Measurements from ENCODE around the gene PTGS1. TPM values are rescaled to one million over a fixed set of nuclear protein-coding genes. Genes with fewer than 3 reads are reported as not detected.

The PTGS1 gene
- total and polyA plus RNA-seq, 2 of the 8 experiments (the other 6 are each of a cell fraction or from before 2014, with no cell fraction given), result 1.1 to 1.9 TPM

DNA sequence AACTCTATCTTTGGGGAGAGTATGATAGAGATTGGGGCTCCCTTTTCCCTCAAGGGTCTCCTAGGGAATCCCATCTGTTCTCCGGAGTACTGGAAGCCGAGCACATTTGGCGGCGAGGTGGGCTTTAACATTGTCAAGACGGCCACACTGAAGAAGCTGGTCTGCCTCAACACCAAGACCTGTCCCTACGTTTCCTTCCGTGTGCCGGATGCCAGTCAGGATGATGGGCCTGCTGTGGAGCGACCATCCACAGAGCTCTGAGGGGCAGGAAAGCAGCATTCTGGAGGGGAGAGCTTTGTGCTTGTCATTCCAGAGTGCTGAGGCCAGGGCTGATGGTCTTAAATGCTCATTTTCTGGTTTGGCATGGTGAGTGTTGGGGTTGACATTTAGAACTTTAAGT is 21.5 kb downstream of the PTGS1 start:
- no peak overlapping the region for H3K23ac ChIP-seq (ENCODE audit: insufficient read length)
- no peaks in the 10 kb centered on the region; a peak in 1 of 8 replicates for H3K36me3 ChIP-seq (ENCODE audit: control insufficient read depth in 2 of 4, insufficient read depth in 4 of 4, low read length in 3 of 4)
- no peak overlapping the region for H3K4ac ChIP-seq (replicated peaks; ENCODE audit: insufficient read length, low read depth, low read length)
- no peak overlapping the region for H2BK120ac ChIP-seq (replicated peaks; ENCODE audit: low read depth, low read length)
- H3K14ac ChIP-seq (ENCODE audit: insufficient read length), result no peak overlapping the region
- no peak overlapping the region for H2BK5ac ChIP-seq (ENCODE audit: low read depth, low read length)
- H3K4me3 ChIP-seq (ENCODE audit: extremely low read depth in 1 of 4, insufficient read depth in 2 of 4, low read depth in 3 of 4, low read length in 4 of 4), result no peak overlapping the region
- no peak overlapping the region for H3K56ac ChIP-seq (replicated peaks; ENCODE audit: insufficient read length, low read depth, low read length)
- H3K4me1 ChIP-seq (replicated peaks in 1 of 4; ENCODE audit: control insufficient read depth in 3 of 4, insufficient read depth in 4 of 4, low read length in 3 of 4), result peaks cover 0 to 4% (median under 1%) of the 10 kb centered on the region in 4 experiments; a peak in 3 of 7 replicates
- no peaks in the 10 kb centered on the region for H4K20me1 ChIP-seq (replicated peaks in 1 of 2; ENCODE audit: control insufficient read depth in 1 of 2, insufficient read depth in 2 of 2, low read length in 2 of 2)
- FAIRE-seq, result no peak
- no peaks in the 10 kb centered on the region; a peak in 1 of 7 replicates for H3K27me3 ChIP-seq (replicated peaks in 1 of 4; ENCODE audit: control insufficient read depth in 3 of 4, extremely low read depth in 1 of 4, insufficient read depth in 3 of 4, low read length in 3 of 4)
- H3K79me2 ChIP-seq (ENCODE audit: control insufficient read depth in 1 of 2, insufficient read depth in 2 of 2, low read length in 2 of 2), result no peaks in the 10 kb centered on the region
- POLR2A ChIA-PET (ENCODE audit: partially characterized antibody), result no interaction called here
- H4K5ac ChIP-seq (ENCODE audit: insufficient read length, low read depth, low read length), result no peak overlapping the region
- WGBS, 2 experiments (ENCODE audit: extremely low coverage in 1 of 2, insufficient coverage in 1 of 2, insufficient read length in 1 of 2, insufficient replicate concordance in 2 of 2, low coverage in 1 of 2, low lambda C conversion rate in 2 of 2, missing lambda C conversion rate in 1 of 2), result 84% methylated on average over 9 of the region's 9 CpGs; no CpG with 5 or more reads in 1 of the 2 experiments
- H2AFZ ChIP-seq (ENCODE audit: low read length), result no peak overlapping the region
- peaks cover 2% of the 10 kb centered on the region; the same call in 1 of the 2 replicates for H3K23me2 ChIP-seq (ENCODE audit: low read depth, low read length)
- H2AK5ac ChIP-seq (ENCODE audit: low read depth, low read length), result no peak overlapping the region
- no peak overlapping the region for H4K91ac ChIP-seq (replicated peaks; ENCODE audit: insufficient read length, low read length)
- no peak overlapping the region for H2BK12ac ChIP-seq (ENCODE audit: low read depth, low read length)
- CTCF ChIA-PET (ENCODE audit: partially characterized antibody), result interaction anchor here (4.7 kb wide), 1 partner anchor 14 kb away, joined by 43 read pairs; no protein-coding TSS in a partner anchor
- no peak overlapping the region for H2BK15ac ChIP-seq (ENCODE audit: low read length)
- no peak overlapping the region for H2BK20ac ChIP-seq (ENCODE audit: low read length)
- DNase-seq (ENCODE audit: low read depth in 1 of 2, low spot score in 2 of 2), result no peak
- no peak overlapping the region for H3K18ac ChIP-seq (ENCODE audit: extremely low read depth, low read length)
- no peaks in the 10 kb centered on the region for H3K79me1 ChIP-seq (ENCODE audit: low read depth, low read length)
- H3K4me2 ChIP-seq (ENCODE audit: insufficient read depth in 1 of 2, low read depth in 2 of 2, low read length in 2 of 2), result no peak overlapping the region
- no peak overlapping the region for H3K27ac ChIP-seq (ENCODE audit: low read depth, low read length)
- no peak overlapping the region for H3K9ac ChIP-seq (replicated peaks in 1 of 4; ENCODE audit: extremely low read depth in 1 of 4, low read depth in 3 of 4, low read length in 3 of 4)
- H4K8ac ChIP-seq (ENCODE audit: extremely low read depth, insufficient read depth, low read length), result no peak overlapping the region
- no peaks in the 10 kb centered on the region for H3K9me3 ChIP-seq (ENCODE audit: insufficient read depth in 2 of 2, low read depth in 1 of 2, low read length in 1 of 2)
- TF ChIP-seq FOSL1 (IDR thresholded peaks at IDR 0.05; ENCODE audit: insufficient read depth, low read depth, low read length), result no peak
- TF ChIP-seq, protein P1, sequence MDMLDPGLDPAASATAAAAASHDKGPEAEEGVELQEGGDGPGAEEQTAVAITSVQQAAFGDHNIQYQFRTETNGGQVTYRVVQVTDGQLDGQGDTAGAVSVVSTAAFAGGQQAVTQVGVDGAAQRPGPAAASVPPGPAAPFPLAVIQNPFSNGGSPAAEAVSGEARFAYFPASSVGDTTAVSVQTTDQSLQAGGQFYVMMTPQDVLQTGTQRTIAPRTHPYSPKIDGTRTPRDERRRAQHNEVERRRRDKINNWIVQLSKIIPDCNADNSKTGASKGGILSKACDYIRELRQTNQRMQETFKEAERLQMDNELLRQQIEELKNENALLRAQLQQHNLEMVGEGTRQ (IDR thresholded peaks at IDR 0.05; ENCODE audit: low read length), result no peak
- TF ChIP-seq HDAC2 (IDR thresholded peaks at IDR 0.05; ENCODE audit: borderline replicate concordance in 1 of 2, low read depth in 2 of 2, low read length in 2 of 2), result no peak
- TF ChIP-seq ASH2L (IDR thresholded peaks at IDR 0.05; ENCODE audit: low read length), result no peak
- no peak for TF ChIP-seq CHD2 (IDR thresholded peaks at IDR 0.05; ENCODE audit: low read length)
- no peak for TF ChIP-seq JUN (IDR thresholded peaks at IDR 0.05; ENCODE audit: low read depth, low read length)
- TF ChIP-seq TBP (IDR thresholded peaks at IDR 0.05; ENCODE audit: low read depth, low read length), result no peak
- no peak for TF ChIP-seq TAF1 (IDR thresholded peaks at IDR 0.05; ENCODE audit: low read depth, low read length)
- TF ChIP-seq RBBP5 (IDR thresholded peaks at IDR 0.05; ENCODE audit: borderline replicate concordance, low read depth, low read length), result no peak
- no peak for TF ChIP-seq BCL11A (IDR thresholded peaks at IDR 0.05; ENCODE audit: low read depth in 2 of 2, low read length in 2 of 2)
- no peak for TF ChIP-seq CREB1 (IDR thresholded peaks at IDR 0.05)
- TF ChIP-seq SUZ12 (IDR thresholded peaks at IDR 0.05; ENCODE audit: low read length), result no peak
- TF ChIP-seq RXRA (IDR thresholded peaks at IDR 0.05; ENCODE audit: insufficient read depth, low read depth, low read length), result no peak
- TF ChIP-seq NRF1 (IDR thresholded peaks at IDR 0.05; ENCODE audit: low read depth, low read length), result no peak

Measured in H1 (cell line).